Nephron (organoid): ENCODE measurements around the gene ZNHIT2.

Source experiments
- H3K27ac Mint-ChIP-seq, 3 experiments: 2 replicates each; pipeline ENCODE4 v1.8.0; 2020; ENCODE audit warnings: mixed read lengths in 3 of 3, mild to moderate bottlenecking in 2 of 3, moderate library complexity in 1 of 3
- H3K27me3 Mint-ChIP-seq: 2 replicates; pipeline ENCODE4 v1.8.0; 2021; ENCODE audit warnings: low read depth, mild to moderate bottlenecking, moderate library complexity, mixed read lengths
- H3K36me3 Mint-ChIP-seq: 2 replicates; pipeline ENCODE4 v1.8.0; 2020; ENCODE audit warnings: low read depth, mixed read lengths
- H3K4me1 Mint-ChIP-seq: 2 replicates; pipeline ENCODE4 v1.8.0; 2020; ENCODE audit warnings: mixed read lengths
- H3K4me3 Mint-ChIP-seq, 3 experiments: 2 replicates each; pipeline ENCODE4 v1.8.0; 2020; ENCODE audit warnings: mild to moderate bottlenecking in 3 of 3, mixed read lengths in 3 of 3, moderate library complexity in 2 of 3
- H3K9me3 Mint-ChIP-seq: 2 replicates; pipeline ENCODE4 v1.8.0; 2020; ENCODE audit warnings: mixed read lengths
- TF ChIP-seq, protein P1 (sequence below), 3 experiments: fragments of 200-600 bp; sonication (generic); IDR thresholded peaks; one replicate each; pipeline ENCODE4 v1.5.0; 2021; ENCODE audit warnings: antibody characterized with exemption in 3 of 3; ENCODE audit not compliant: unreplicated experiment in 3 of 3

Gene ZNHIT2

DNA sequence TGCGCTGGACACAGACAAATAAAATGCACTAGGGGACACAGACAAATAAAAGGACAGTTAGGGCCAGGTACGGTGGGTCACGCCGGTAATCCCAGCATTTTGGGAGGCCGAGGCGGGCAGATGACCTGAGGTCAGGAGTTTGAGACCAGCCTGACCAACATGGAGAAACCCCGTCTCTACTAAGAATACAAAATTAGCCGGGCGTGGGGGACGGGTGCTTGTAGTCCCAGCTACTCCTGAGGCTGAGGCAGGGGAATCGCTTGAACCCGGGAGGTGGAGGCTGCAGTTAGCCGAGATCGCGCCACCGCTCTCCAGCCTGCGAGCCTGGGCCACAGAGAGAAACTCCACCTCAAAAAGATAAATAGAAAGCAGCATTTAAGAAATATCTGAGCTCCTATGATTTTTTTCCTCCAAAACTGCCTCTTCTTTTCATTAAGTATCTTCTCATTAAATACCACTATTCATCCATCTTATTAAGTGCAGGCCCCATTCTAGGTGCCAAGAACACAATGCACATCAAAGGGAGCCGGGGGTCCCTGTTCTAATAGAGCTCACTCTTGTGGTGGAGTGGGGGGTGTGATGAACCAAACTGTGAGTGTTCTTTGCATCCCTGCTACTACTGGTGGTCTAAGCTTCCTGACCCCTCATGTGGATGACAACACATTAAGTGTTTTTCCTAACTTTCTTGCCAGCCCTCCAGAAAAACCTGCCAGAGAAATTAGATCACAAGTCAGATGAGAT, 766 bp upstream of the ZNHIT2 start:
- peaks cover 32% of the 10 kb centered on the region for H3K36me3 Mint-ChIP-seq
- H3K4me1 Mint-ChIP-seq, result peaks cover 33% of the 10 kb centered on the region
- TF ChIP-seq, protein P1, sequence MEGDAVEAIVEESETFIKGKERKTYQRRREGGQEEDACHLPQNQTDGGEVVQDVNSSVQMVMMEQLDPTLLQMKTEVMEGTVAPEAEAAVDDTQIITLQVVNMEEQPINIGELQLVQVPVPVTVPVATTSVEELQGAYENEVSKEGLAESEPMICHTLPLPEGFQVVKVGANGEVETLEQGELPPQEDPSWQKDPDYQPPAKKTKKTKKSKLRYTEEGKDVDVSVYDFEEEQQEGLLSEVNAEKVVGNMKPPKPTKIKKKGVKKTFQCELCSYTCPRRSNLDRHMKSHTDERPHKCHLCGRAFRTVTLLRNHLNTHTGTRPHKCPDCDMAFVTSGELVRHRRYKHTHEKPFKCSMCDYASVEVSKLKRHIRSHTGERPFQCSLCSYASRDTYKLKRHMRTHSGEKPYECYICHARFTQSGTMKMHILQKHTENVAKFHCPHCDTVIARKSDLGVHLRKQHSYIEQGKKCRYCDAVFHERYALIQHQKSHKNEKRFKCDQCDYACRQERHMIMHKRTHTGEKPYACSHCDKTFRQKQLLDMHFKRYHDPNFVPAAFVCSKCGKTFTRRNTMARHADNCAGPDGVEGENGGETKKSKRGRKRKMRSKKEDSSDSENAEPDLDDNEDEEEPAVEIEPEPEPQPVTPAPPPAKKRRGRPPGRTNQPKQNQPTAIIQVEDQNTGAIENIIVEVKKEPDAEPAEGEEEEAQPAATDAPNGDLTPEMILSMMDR (IDR thresholded peaks at IDR 0.05; ENCODE audit: unreplicated experiment in 3 of 3), result peak in 1 of 3 experiments; percentile 48
- peak overlapping the region; percentile 90 to 100 (median 90) for H3K4me3 Mint-ChIP-seq
- no peaks in the 10 kb centered on the region for H3K27me3 Mint-ChIP-seq
- H3K9me3 Mint-ChIP-seq, result no peaks in the 10 kb centered on the region
- H3K27ac Mint-ChIP-seq, result peak overlapping the region; percentile 80 to 91 (median 84)

GRCh38 chr11:65116370-65117205, 913 bp downstream of the ZNHIT2 start:
- Mint-ChIP-seq H3K9me3 (no peaks in the 10 kb centered on the region), H3K36me3 (peaks cover 25% of the 10 kb centered on the region), H3K27me3 (no peaks in the 10 kb centered on the region), H3K4me3 (peak overlapping the region; percentile 90 to 97 (median 90)), H3K27ac (peak overlapping the region in 2 of 3 experiments; percentile 76 to 92), H3K4me1 (peaks cover 26% of the 10 kb centered on the region)
- TF ChIP-seq, protein P1 (IDR thresholded peaks at IDR 0.05; ENCODE audit: unreplicated experiment in 3 of 3), result no peak

DNA sequence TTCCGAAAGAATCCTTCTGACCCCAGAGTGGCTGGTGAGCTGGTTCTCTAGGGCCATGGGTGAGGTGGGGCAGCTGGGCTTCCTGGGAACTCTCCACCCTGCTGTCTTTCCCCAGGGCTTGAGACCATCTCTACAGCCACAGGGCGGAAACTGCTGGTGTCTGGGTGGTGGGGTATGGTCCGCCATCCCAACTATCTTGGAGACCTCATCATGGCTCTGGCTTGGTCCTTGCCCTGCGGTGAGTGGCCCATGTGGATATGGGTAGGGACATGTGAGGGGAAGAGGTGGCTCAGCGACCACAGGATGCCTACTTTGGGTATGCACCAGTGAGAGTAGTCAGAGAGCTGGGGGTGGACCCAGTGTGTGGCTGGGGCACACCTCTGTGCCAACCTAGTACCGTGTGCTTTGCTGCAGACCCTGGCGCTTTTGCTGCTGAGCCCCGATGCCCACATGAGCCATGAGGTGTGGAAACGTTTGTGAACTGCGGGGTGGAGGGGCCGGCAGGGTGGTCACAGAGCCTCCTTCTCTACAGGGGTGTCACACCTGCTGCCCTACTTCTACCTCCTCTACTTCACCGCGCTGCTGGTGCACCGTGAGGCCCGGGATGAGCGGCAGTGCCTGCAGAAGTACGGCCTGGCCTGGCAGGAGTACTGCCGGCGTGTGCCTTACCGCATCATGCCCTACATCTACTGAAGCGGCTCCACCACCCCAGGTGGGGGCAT, 2.0 kb downstream of the ZNHIT2 start:
- Mint-ChIP-seq H3K27ac (peak overlapping the region in 1 of 3 experiments; percentile 27), H3K9me3 (no peaks in the 10 kb centered on the region), H3K4me1 (peaks cover 20% of the 10 kb centered on the region), H3K27me3 (no peaks in the 10 kb centered on the region), H3K36me3 (peaks cover 19% of the 10 kb centered on the region), H3K4me3 (peak overlapping the region; percentile 90 to 97 (median 90))
- TF ChIP-seq, protein P1 (IDR thresholded peaks at IDR 0.05; ENCODE audit: unreplicated experiment in 3 of 3), result no peak

- peak overlapping the region; percentile 90 to 99 (median 97) for H3K4me3 Mint-ChIP-seq
- H3K36me3 Mint-ChIP-seq, result peaks cover 13% of the 10 kb centered on the region
Observed at GRCh38 chr11:65114538-65115171, 2.8 kb downstream of the ZNHIT2 start.

GRCh38 chr11:65113839-65114238, 3.7 kb downstream of the ZNHIT2 start:
- Mint-ChIP-seq H3K36me3 (peaks cover 9% of the 10 kb centered on the region), H3K9me3 (no peaks in the 10 kb centered on the region), H3K27me3 (no peaks in the 10 kb centered on the region), H3K4me1 (peaks cover 20% of the 10 kb centered on the region), H3K4me3 (peak overlapping the region; percentile 90 to 99 (median 97)), H3K27ac (peak overlapping the region; percentile 91 to 97 (median 91))
- TF ChIP-seq, protein P1 (IDR thresholded peaks at IDR 0.05; ENCODE audit: unreplicated experiment in 3 of 3), result no peak

More at GRCh38 chr11:65114538-65115171, 2.8 kb downstream of the ZNHIT2 start:
- Mint-ChIP-seq H3K4me1 (peaks cover 20% of the 10 kb centered on the region), H3K9me3 (no peaks in the 10 kb centered on the region), H3K27ac (peak overlapping the region in 2 of 3 experiments; percentile 91 to 97), H3K27me3 (no peaks in the 10 kb centered on the region)
- TF ChIP-seq, protein P1 (IDR thresholded peaks at IDR 0.05; ENCODE audit: unreplicated experiment in 3 of 3), result no peak
